Measurements from ENCODE around the gene C11orf68.

C11orf68 gene

DNA sequence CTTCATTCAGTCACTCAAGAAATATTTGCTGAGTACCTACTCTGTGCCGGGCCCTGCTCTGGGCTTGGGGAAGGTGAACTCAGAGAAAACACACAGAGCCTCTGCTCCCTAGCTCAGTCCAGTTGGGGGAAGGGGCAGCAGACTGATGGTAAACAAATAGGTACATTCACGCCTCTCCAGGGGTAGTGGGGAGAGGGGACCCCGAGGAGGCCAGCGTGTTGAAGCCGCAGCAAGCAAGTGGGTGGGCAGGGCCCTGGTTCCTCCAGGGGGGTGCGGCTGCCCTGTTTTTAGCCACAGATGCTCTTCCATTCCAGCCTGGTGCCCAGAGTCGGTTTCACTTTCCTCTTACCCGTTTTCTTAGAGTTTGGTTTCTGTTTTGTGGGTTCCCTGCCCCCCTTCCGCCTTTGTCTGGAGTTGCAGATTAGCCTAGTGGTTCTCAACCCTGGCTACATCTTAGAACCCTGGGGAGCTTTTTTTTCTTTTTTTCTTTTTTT, 9.1 kb upstream of the C11orf68 start:
- DNase-seq (ENCODE audit: low read depth) = peak; percentile 26
- TF ChIP-seq CTCF (conservative IDR thresholded peaks at IDR 0.05; ENCODE audit: low read length) = no peak
- no peak overlapping the region for H3K4me3 ChIP-seq (ENCODE audit: low read length)

- no peak for TF ChIP-seq CTCF (conservative IDR thresholded peaks at IDR 0.05; ENCODE audit: low read length)
- no peak for DNase-seq (ENCODE audit: low read depth)
- no peak overlapping the region for H3K4me3 ChIP-seq (ENCODE audit: low read length)
Observed at GRCh38 chr11:65925397-65925796, 6.5 kb upstream of the C11orf68 start.

DNA sequence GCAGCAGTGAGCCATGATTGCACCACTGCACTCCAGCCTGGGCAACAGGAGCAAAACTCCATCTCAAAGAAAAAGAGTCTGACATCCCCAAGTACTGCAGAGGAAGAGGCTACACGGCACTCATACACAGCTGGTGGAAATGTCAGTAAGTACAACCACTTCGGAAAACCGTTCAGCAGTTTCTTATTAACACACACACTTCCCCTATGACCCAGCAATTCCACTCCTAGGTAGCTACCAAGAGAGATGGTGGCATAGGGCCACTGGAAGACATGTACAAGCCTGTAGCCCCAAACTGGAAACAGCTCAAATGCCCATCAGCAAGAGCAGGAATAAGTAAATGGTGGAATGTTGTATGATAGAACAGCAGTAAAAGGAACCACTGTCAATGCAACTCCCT, 3.7 kb upstream of the C11orf68 start:
- no peak for TF ChIP-seq CTCF (conservative IDR thresholded peaks at IDR 0.05; ENCODE audit: low read length)
- no peak for DNase-seq (ENCODE audit: low read depth)
- no peak overlapping the region for H3K4me3 ChIP-seq (ENCODE audit: low read length)

DNA sequence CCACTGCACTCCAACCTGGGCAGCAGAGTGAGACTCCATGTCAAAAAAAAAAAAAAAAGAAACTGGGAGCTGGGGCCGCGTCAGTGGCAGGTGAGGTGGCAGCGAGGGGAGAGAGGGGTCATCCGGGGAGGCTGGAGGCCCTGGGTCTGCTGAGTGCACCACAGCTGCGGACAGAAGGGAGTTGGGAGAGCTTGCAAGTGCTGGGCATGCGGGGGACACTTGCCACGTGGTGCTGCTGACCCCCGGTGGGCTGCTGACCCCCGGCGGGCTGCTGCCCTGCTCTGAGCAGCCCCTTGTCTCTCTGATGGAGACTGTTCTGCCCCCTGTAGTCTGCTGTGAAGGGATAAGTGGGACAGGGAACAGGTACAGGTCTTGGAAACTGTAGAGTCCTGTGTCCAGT, 3.0 kb upstream of the C11orf68 start:
- no peak overlapping the region for H3K4me3 ChIP-seq (ENCODE audit: low read length)
- no peak for DNase-seq (ENCODE audit: low read depth)
- TF ChIP-seq CTCF (conservative IDR thresholded peaks at IDR 0.05; ENCODE audit: low read length) = no peak

- peak overlapping the region; percentile 78 for H3K4me3 ChIP-seq (ENCODE audit: low read length)
- TF ChIP-seq CTCF (conservative IDR thresholded peaks at IDR 0.05; ENCODE audit: low read length) = no peak
- DNase-seq (ENCODE audit: low read depth) = no peak
Observed at GRCh38 chr11:65921033-65921555, 2.2 kb upstream of the C11orf68 start.

- no peak for TF ChIP-seq CTCF (conservative IDR thresholded peaks at IDR 0.05; ENCODE audit: low read length)
- DNase-seq (ENCODE audit: low read depth) = no peak
- H3K4me3 ChIP-seq (ENCODE audit: low read length) = peak overlapping the region; percentile 78
Observed at GRCh38 chr11:65920372-65920802, 1.5 kb upstream of the C11orf68 start.

GRCh38 chr11:65919573-65920371, 910 bp upstream of the C11orf68 start:
- TF ChIP-seq CTCF (conservative IDR thresholded peaks at IDR 0.05; ENCODE audit: low read length) = no peak
- DNase-seq (ENCODE audit: low read depth) = no peak
- H3K4me3 ChIP-seq (ENCODE audit: low read length) = peak overlapping the region; percentile 78

Measured in AG10803 (cell line).